NCI-H187 treated with DMSO at 0.1 percent for 48 hours (cell line): Measurements from ENCODE around the gene CHN1.

Experiments
- DNase-seq: peaks from one replicate; lab custom pipeline; 2025; lab: John Stamatoyannopoulos, UW

Gene CHN1

GRCh38 chr2:174873471-174873870 is 131.7 kb downstream of the CHN1 start:
- no peak for DNase-seq

- DNase-seq, result no peak
These were observed 134.4 kb downstream of the CHN1 start for GRCh38 chr2:174870787-174871186.

- no peak for DNase-seq
These were observed 136.3 kb downstream of the CHN1 start for GRCh38 chr2:174868878-174869277.

GRCh38 chr2:174866421-174866820 is 138.8 kb downstream of the CHN1 start:
- no peak for DNase-seq

GRCh38 chr2:174863183-174863582 is 142.0 kb downstream of the CHN1 start:
- no peak for DNase-seq

- DNase-seq, result no peak
These were observed 145.5 kb downstream of the CHN1 start for GRCh38 chr2:174859563-174860169.

- no peak for DNase-seq
These were observed 146.4 kb downstream of the CHN1 start for GRCh38 chr2:174858745-174859144.

- no peak for DNase-seq
These were observed 148.7 kb downstream of the CHN1 start for GRCh38 chr2:174856447-174856846.

GRCh38 chr2:174846941-174847938 is 157.9 kb downstream of the CHN1 start:
- DNase-seq, result no peak

GRCh38 chr2:174846218-174846617 is 159.0 kb downstream of the CHN1 start:
- no peak for DNase-seq

- DNase-seq, result no peak
These were observed 160.9 kb downstream of the CHN1 start for GRCh38 chr2:174844295-174844708.

GRCh38 chr2:174842496-174842895 is 162.7 kb downstream of the CHN1 start:
- DNase-seq, result no peak

- no peak for DNase-seq
These were observed 163.2 kb downstream of the CHN1 start for GRCh38 chr2:174841936-174842335.

GRCh38 chr2:174841350-174841749 is 163.8 kb downstream of the CHN1 start:
- no peak for DNase-seq

- no peak for DNase-seq
These were observed 164.7 kb downstream of the CHN1 start for GRCh38 chr2:174840436-174840835.

GRCh38 chr2:174839662-174840061 is 165.5 kb downstream of the CHN1 start:
- DNase-seq, result no peak

GRCh38 chr2:174836995-174837390 is 168.2 kb downstream of the CHN1 start:
- no peak for DNase-seq

- no peak for DNase-seq
These were observed 168.7 kb downstream of the CHN1 start for GRCh38 chr2:174836377-174836994.

- DNase-seq, result no peak
These were observed 169.4 kb downstream of the CHN1 start for GRCh38 chr2:174835797-174836255.

- DNase-seq, result no peak
These were observed 171.4 kb downstream of the CHN1 start for GRCh38 chr2:174833737-174834136.

- DNase-seq, result no peak
These were observed 174.6 kb downstream of the CHN1 start for GRCh38 chr2:174830561-174830960.

GRCh38 chr2:174829550-174829949 is 175.6 kb downstream of the CHN1 start:
- no peak for DNase-seq
